ENCODE results near the gene NADK.

Gene NADK

GRCh38 chr1:1786836-1787605 is 8.8 kb upstream of the NADK start:
- Histone ChIP-seq H3K9ac (ENCODE audit: low read depth, low read length) (no peak overlapping the region), H3K27ac (ENCODE audit: low read length) (no peak overlapping the region), H4K20me1 (ENCODE audit: insufficient read depth, low read length) (peaks cover 46% of the 10 kb centered on the region), H3K4me3 (ENCODE audit: low read depth in 1 of 2, low read length in 2 of 2) (no peak overlapping the region), H3K79me2 (ENCODE audit: insufficient read depth, low read length) (peaks cover 17% of the 10 kb centered on the region; the same call in 1 of the 2 replicates), H3K4me2 (ENCODE audit: insufficient read depth, low read length) (no peak overlapping the region), H2AFZ (ENCODE audit: low read depth, low read length) (no peak overlapping the region), H3K9me3 (ENCODE audit: insufficient read depth, low read length, severe bottlenecking) (no peaks in the 10 kb centered on the region), H3K27me3 (ENCODE audit: insufficient read depth, low read length, poor library complexity) (no peaks in the 10 kb centered on the region), H3K4me1 (ENCODE audit: insufficient read depth, low read length) (no peaks in the 10 kb centered on the region), H3K36me3 (ENCODE audit: insufficient read depth, low read length) (peaks cover 79% of the 10 kb centered on the region)
- DNase-seq (no peak), ATAC-seq (ENCODE audit: insufficient read depth, low read depth) (no peak)
- TF ChIP-seq EZH2 (IDR thresholded peaks at IDR 0.05; ENCODE audit: borderline replicate concordance, low read depth, low read length, severe bottlenecking) (no peak), CTCF (IDR thresholded peaks at IDR 0.05; ENCODE audit: borderline replicate concordance, extremely low read depth, low read length, poor library complexity, severe bottlenecking) (no peak)

GRCh38 chr1:1785666-1786065 is 7.4 kb upstream of the NADK start:
- H3K79me2 ChIP-seq (ENCODE audit: insufficient read depth, low read length), result peaks cover 8% of the 10 kb centered on the region; the same call in 1 of the 2 replicates
- no peak overlapping the region for H3K9ac ChIP-seq (ENCODE audit: low read depth, low read length)
- no peaks in the 10 kb centered on the region for H3K27me3 ChIP-seq (ENCODE audit: insufficient read depth, low read length, poor library complexity)
- TF ChIP-seq CTCF (IDR thresholded peaks at IDR 0.05; ENCODE audit: borderline replicate concordance, extremely low read depth, low read length, poor library complexity, severe bottlenecking) (no peak), EZH2 (IDR thresholded peaks at IDR 0.05; ENCODE audit: borderline replicate concordance, low read depth, low read length, severe bottlenecking) (no peak)
- ATAC-seq (ENCODE audit: insufficient read depth, low read depth) (no peak), DNase-seq (no peak)
- H3K36me3 ChIP-seq (ENCODE audit: insufficient read depth, low read length), result peaks cover 68% of the 10 kb centered on the region
- no peak overlapping the region for H3K4me3 ChIP-seq (ENCODE audit: low read depth in 1 of 2, low read length in 2 of 2)
- peaks cover 9% of the 10 kb centered on the region for H3K4me1 ChIP-seq (ENCODE audit: insufficient read depth, low read length)
- H3K27ac ChIP-seq (ENCODE audit: low read length), result no peak overlapping the region
- peaks cover 42% of the 10 kb centered on the region for H4K20me1 ChIP-seq (ENCODE audit: insufficient read depth, low read length)
- no peaks in the 10 kb centered on the region for H3K9me3 ChIP-seq (ENCODE audit: insufficient read depth, low read length, severe bottlenecking)
- H3K4me2 ChIP-seq (ENCODE audit: insufficient read depth, low read length), result no peak overlapping the region
- no peak overlapping the region for H2AFZ ChIP-seq (ENCODE audit: low read depth, low read length)

GRCh38 chr1:1784933-1785332 is 6.7 kb upstream of the NADK start:
- no peak overlapping the region for H3K9ac ChIP-seq (ENCODE audit: low read depth, low read length)
- ATAC-seq (ENCODE audit: insufficient read depth, low read depth) (no peak), DNase-seq (no peak)
- H3K36me3 ChIP-seq (ENCODE audit: insufficient read depth, low read length), result peaks cover 61% of the 10 kb centered on the region
- no peak overlapping the region for H2AFZ ChIP-seq (ENCODE audit: low read depth, low read length)
- H3K4me2 ChIP-seq (ENCODE audit: insufficient read depth, low read length), result no peak overlapping the region
- H3K79me2 ChIP-seq (ENCODE audit: insufficient read depth, low read length), result peaks cover 5% of the 10 kb centered on the region; the same call in 1 of the 2 replicates
- peaks cover 16% of the 10 kb centered on the region for H3K4me1 ChIP-seq (ENCODE audit: insufficient read depth, low read length)
- H3K4me3 ChIP-seq (ENCODE audit: low read depth in 1 of 2, low read length in 2 of 2), result no peak overlapping the region
- H3K27me3 ChIP-seq (ENCODE audit: insufficient read depth, low read length, poor library complexity), result no peaks in the 10 kb centered on the region
- H4K20me1 ChIP-seq (ENCODE audit: insufficient read depth, low read length), result peaks cover 38% of the 10 kb centered on the region
- H3K9me3 ChIP-seq (ENCODE audit: insufficient read depth, low read length, severe bottlenecking), result no peaks in the 10 kb centered on the region
- no peak for TF ChIP-seq EZH2 (IDR thresholded peaks at IDR 0.05; ENCODE audit: borderline replicate concordance, low read depth, low read length, severe bottlenecking)
- TF ChIP-seq CTCF (IDR thresholded peaks at IDR 0.05; ENCODE audit: borderline replicate concordance, extremely low read depth, low read length, poor library complexity, severe bottlenecking), result no peak
- no peak overlapping the region for H3K27ac ChIP-seq (ENCODE audit: low read length)

Measured in DND-41 (cell line).